ENCODE data around the gene SLCO2A1. TPM values are rescaled to one million over a fixed set of nuclear protein-coding genes. Genes with fewer than 3 reads are reported as not detected.

The SLCO2A1 gene
- total and polyA plus RNA-seq, 2 experiments from 2014 or later, result 0.31 to 1.0 TPM

GRCh38 chr3:134020135-134020680 is 9.5 kb downstream of the SLCO2A1 start (continued):
- TF ChIP-seq, protein P1, sequence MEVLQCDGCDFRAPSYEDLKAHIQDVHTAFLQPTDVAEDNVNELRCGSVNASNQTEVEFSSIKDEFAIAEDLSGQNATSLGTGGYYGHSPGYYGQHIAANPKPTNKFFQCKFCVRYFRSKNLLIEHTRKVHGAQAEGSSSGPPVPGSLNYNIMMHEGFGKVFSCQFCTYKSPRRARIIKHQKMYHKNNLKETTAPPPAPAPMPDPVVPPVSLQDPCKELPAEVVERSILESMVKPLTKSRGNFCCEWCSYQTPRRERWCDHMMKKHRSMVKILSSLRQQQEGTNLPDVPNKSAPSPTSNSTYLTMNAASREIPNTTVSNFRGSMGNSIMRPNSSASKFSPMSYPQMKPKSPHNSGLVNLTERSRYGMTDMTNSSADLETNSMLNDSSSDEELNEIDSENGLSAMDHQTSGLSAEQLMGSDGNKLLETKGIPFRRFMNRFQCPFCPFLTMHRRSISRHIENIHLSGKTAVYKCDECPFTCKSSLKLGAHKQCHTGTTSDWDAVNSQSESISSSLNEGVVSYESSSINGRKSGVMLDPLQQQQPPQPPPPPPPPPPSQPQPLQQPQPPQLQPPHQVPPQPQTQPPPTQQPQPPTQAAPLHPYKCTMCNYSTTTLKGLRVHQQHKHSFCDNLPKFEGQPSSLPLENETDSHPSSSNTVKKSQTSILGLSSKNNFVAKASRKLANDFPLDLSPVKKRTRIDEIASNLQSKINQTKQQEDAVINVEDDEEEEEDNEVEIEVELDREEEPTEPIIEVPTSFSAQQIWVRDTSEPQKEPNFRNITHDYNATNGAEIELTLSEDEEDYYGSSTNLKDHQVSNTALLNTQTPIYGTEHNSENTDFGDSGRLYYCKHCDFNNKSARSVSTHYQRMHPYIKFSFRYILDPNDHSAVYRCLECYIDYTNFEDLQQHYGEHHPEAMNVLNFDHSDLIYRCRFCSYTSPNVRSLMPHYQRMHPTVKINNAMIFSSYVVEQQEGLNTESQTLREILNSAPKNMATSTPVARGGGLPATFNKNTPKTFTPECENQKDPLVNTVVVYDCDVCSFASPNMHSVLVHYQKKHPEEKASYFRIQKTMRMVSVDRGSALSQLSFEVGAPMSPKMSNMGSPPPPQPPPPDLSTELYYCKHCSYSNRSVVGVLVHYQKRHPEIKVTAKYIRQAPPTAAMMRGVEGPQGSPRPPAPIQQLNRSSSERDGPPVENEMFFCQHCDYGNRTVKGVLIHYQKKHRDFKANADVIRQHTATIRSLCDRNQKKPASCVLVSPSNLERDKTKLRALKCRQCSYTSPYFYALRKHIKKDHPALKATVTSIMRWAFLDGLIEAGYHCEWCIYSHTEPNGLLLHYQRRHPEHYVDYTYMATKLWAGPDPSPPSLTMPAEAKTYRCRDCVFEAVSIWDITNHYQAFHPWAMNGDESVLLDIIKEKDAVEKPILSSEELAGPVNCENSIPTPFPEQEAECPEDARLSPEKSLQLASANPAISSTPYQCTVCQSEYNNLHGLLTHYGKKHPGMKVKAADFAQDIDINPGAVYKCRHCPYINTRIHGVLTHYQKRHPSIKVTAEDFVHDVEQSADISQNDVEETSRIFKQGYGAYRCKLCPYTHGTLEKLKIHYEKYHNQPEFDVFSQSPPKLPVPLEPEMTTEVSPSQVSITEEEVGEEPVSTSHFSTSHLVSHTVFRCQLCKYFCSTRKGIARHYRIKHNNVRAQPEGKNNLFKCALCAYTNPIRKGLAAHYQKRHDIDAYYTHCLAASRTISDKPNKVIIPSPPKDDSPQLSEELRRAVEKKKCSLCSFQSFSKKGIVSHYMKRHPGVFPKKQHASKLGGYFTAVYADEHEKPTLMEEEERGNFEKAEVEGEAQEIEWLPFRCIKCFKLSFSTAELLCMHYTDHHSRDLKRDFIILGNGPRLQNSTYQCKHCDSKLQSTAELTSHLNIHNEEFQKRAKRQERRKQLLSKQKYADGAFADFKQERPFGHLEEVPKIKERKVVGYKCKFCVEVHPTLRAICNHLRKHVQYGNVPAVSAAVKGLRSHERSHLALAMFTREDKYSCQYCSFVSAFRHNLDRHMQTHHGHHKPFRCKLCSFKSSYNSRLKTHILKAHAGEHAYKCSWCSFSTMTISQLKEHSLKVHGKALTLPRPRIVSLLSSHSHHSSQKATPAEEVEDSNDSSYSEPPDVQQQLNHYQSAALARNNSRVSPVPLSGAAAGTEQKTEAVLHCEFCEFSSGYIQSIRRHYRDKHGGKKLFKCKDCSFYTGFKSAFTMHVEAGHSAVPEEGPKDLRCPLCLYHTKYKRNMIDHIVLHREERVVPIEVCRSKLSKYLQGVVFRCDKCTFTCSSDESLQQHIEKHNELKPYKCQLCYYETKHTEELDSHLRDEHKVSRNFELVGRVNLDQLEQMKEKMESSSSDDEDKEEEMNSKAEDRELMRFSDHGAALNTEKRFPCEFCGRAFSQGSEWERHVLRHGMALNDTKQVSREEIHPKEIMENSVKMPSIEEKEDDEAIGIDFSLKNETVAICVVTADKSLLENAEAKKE (CRISPR knock-in tag; IDR thresholded peaks at IDR 0.05), result no peak
- TF ChIP-seq POLR2AphosphoS5 (IDR thresholded peaks at IDR 0.05; ENCODE audit: low read depth), result no peak
- TF ChIP-seq, protein P2, sequence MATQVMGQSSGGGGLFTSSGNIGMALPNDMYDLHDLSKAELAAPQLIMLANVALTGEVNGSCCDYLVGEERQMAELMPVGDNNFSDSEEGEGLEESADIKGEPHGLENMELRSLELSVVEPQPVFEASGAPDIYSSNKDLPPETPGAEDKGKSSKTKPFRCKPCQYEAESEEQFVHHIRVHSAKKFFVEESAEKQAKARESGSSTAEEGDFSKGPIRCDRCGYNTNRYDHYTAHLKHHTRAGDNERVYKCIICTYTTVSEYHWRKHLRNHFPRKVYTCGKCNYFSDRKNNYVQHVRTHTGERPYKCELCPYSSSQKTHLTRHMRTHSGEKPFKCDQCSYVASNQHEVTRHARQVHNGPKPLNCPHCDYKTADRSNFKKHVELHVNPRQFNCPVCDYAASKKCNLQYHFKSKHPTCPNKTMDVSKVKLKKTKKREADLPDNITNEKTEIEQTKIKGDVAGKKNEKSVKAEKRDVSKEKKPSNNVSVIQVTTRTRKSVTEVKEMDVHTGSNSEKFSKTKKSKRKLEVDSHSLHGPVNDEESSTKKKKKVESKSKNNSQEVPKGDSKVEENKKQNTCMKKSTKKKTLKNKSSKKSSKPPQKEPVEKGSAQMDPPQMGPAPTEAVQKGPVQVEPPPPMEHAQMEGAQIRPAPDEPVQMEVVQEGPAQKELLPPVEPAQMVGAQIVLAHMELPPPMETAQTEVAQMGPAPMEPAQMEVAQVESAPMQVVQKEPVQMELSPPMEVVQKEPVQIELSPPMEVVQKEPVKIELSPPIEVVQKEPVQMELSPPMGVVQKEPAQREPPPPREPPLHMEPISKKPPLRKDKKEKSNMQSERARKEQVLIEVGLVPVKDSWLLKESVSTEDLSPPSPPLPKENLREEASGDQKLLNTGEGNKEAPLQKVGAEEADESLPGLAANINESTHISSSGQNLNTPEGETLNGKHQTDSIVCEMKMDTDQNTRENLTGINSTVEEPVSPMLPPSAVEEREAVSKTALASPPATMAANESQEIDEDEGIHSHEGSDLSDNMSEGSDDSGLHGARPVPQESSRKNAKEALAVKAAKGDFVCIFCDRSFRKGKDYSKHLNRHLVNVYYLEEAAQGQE (IDR thresholded peaks at IDR 0.05; ENCODE audit: unreplicated experiment), result no peak

- H2AFZ ChIP-seq, result no peak overlapping the region
- H3K36me3 Mint-ChIP-seq (ENCODE audit: low read depth), result no peaks in the 10 kb centered on the region; the same call in 2 of the 3 replicates
- ATAC-seq, result no peak
- no peak for TF ChIP-seq CTCF (conservative IDR thresholded peaks at IDR 0.05; ENCODE audit: low read depth in 2 of 2)
- no peak for TF ChIP-seq EZH2phosphoT487 (IDR thresholded peaks at IDR 0.05; ENCODE audit: unreplicated experiment)
- no peak for TF ChIP-seq ZNF114 (CRISPR knock-in tag; IDR thresholded peaks at IDR 0.05)
- TF ChIP-seq NANOG (IDR thresholded peaks at IDR 0.05; ENCODE audit: borderline replicate concordance), result no peak
- TF ChIP-seq, protein P2 (IDR thresholded peaks at IDR 0.05; ENCODE audit: unreplicated experiment), result no peak
- TF ChIP-seq POLR2AphosphoS5 (IDR thresholded peaks at IDR 0.05; ENCODE audit: low read depth), result no peak
Measured at GRCh38 chr3:134018850-134019249, 10.9 kb downstream of the SLCO2A1 start.

More at GRCh38 chr3:134018850-134019249, 10.9 kb downstream of the SLCO2A1 start:
- Mint-ChIP-seq H3K27ac (no peak overlapping the region), H3K4me3 (no peak overlapping the region), H3K4me1 (peaks cover 4% of the 10 kb centered on the region; the same call in 1 of the 3 replicates), H3K9me3 (no peaks in the 10 kb centered on the region), H3K27me3 (ENCODE audit: insufficient read depth, low read depth, poor library complexity) (no peaks in the 10 kb centered on the region)
- Histone ChIP-seq H3K4me2 (no peak overlapping the region), H3K27ac (ENCODE audit: low read depth) (no peak overlapping the region), H3K9me2 (ENCODE audit: insufficient read depth) (no peaks in the 10 kb centered on the region), H3K4me1 (ENCODE audit: insufficient read depth) (no peaks in the 10 kb centered on the region), H3K36me3 (ENCODE audit: insufficient read depth) (no peaks in the 10 kb centered on the region), H3K4me3 (no peak overlapping the region), H4K20me1 (replicated peaks; ENCODE audit: insufficient read depth) (no peaks in the 10 kb centered on the region), H3F3A (replicated peaks; ENCODE audit: low read depth) (no peaks in the 10 kb centered on the region), H3K27me3 (ENCODE audit: insufficient read depth) (no peaks in the 10 kb centered on the region), H3K79me2 (replicated peaks; ENCODE audit: insufficient read depth) (no peaks in the 10 kb centered on the region)
- DNase-seq (ENCODE audit: low spot score), result no peak

Measured in GM23338 (cell line).